Uterine smooth muscle cell (primary cell): Measurements from ENCODE around the gene PSORS1C1. TPM values are rescaled to one million over a fixed set of nuclear protein-coding genes. Genes with fewer than 3 reads are reported as not detected.

Experiments used
- total RNA-seq: library from RNA; depleted of rRNA; stranded (reverse); fragments of >200 nt; gene quantifications from 2 replicates; pipeline ENCODE4 v1.2.3, GENCODE V29; 2014

The PSORS1C1 gene, protein sequence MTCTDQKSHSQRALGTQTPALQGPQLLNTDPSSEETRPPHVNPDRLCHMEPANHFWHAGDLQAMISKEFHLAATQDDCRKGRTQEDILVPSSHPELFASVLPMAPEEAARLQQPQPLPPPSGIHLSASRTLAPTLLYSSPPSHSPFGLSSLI
- total RNA-seq = 1.00 and 1.2 TPM in 2 replicates

DNA sequence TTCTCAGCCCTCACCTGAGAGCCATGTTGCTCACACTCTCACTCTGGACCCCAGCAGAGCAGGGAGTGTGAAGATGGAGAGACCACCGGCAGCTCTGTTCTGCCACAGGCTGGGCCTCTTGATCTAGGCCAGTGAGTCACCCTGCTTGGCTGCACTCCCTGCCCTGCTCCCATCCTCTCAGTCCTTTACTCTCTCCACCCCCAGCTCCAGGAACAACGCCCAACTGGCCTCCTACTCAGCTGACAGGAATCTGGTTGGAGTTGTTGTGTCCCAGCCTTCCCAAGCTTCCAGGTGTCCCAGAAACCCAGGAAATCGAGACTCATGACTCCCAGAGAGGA, at the start of gene PSORS1C1:
PSORS1C1 (plus strand) TSS at position 260 of the 338 bp plus-strand sequence. CDS start 14,833 bp downstream, outside the sequence.

GRCh38 chr6:31112478-31112877, 2.1 kb upstream of the PSORS1C1 start, which contains the start of gene C6orf15:
Gene C6orf15 (minus strand): TSS chr6:31112575. CDS start chr6:31112555, 20 bp downstream.

DNA sequence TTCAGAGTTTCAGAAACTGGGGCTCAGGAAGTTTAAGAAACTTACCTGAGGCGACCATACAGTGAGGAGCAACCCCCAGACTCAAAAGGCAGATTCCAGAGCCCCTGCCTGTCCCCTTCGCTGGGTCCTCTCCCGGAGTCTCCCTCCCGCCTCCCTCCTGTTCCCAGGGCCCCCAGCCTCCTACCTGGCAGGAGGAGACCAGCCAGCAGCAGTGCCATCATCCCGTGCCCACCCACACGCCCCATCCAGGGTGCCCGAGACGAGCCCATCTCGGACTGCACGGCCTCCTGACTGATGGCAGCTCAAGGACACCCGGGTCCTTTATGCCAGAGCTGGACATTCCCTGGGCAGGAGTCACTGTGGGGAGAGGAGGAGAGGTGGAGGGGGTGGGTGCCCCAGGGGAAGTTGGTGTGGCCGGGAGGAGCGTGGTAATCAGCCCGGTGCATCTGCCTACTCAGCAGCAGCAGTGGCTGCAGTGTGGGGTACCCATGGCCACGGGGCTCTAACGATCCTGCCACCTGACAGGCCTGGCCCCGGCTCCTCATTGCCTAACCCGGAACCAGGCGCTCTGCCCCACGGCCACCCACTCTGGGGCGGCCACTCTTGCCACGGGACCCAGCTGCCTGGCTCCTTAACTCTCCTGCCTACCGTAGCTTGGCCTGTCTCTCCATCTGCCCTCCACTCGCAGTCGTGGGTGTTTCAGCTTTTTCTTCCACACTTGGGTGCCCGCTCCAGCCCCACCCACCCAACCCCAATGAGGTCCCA, 5.7 kb downstream of the PSORS1C1 start, which contains the start of gene CDSN:
CDSN (minus strand) TSS at position 296 of the 765 bp plus-strand sequence; CDS start at position 269, 27 bp downstream.

DNA sequence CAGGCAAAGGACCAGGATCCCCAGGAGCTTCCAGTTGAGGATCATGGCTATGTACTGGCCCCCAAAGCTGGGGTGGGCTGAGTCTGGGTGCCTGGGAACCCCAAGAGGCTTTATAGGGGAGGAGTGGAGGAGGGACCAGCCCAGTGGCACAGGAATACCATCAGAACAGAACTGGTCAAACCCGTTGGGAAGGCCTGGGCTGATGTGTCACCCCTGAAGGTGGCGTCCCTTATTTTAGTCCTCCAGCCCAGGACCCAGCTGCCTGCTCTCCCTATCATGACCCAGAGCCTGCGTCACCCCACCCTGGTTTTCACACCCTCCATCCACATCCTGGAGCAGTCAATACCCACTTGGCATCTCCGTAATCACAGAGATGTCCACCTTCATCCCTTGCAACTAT, 24.4 kb downstream of the PSORS1C1 start, which contains the start of gene PSORS1C2:
PSORS1C2 (minus strand) TSS at position 85 of the 400 bp plus-strand sequence; CDS start at position 45, 40 bp downstream.

GRCh38 chr6:31157513-31158139, 43.0 kb downstream of the PSORS1C1 start, which contains the start of gene CCHCR1:
Gene CCHCR1 (minus strand): TSS chr6:31157802. CDS start chr6:31157600, 202 bp downstream.

DNA sequence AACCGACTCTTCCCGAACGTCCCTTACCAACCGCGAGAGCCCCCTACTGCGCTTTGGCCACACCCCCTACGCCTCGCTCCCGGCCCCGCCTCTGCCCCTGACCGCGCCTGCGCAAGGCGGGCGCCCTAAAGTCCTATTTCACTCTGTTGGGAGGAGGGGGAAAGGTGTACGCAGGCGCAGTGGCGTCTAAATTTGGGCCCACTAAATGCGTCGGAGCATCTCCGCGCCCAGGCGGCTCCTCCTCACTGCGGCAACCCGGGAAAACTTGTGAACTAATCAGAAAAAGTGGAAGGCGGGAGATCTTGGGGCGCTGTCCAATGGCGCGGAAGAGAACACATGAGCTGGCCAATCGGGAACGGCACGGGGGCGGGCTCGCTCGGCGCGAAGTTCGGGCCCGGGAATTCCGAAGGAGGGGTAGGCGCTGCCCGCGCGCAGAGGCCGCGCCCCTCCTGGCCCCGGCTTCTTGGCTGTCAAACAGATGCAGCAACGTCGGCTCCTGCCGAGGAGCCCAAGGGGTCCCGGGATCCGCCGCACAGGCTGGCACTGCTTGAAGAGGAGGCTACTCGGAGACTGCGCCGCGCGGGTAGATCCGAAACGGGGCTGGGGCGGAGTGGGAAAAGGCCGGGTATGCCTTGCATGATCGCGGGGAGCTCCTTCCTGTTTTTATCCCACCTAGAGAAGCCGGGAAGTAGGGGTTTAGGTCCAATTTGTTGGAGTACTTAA, 43.7 kb downstream of the PSORS1C1 start, which contains the start of gene TCF19:
TCF19 (plus strand) TSS at position 450 of the 723 bp plus-strand sequence. CDS start 881 bp downstream, outside the sequence.

GRCh38 chr6:31170600-31170881, 55.9 kb downstream of the PSORS1C1 start, which contains the start of gene POU5F1:
Gene POU5F1 (minus strand): TSS chr6:31170682. CDS start chr6:31170620, 62 bp downstream.

Other genes starting within 250 kb of the PSORS1C1 start
- gene DDR1, start 230.3 kb upstream of the PSORS1C1 start, total RNA-seq = 8.6 and 22.4 TPM in 2 replicates
- gene GTF2H4, start 206.6 kb upstream of the PSORS1C1 start, total RNA-seq = 11.2 and 13.1 TPM in 2 replicates
- 21.4 and 21.5 TPM in 2 replicates for gene VARS2, start 200.6 kb upstream of the PSORS1C1 start, total RNA-seq
- not detected in 2 replicates for gene SFTA2, start 182.6 kb upstream of the PSORS1C1 start, total RNA-seq
- gene MUCL3, start 173.8 kb upstream of the PSORS1C1 start, total RNA-seq = not detected in 2 replicates
- not detected in 2 replicates for gene MUC21, start 131.1 kb upstream of the PSORS1C1 start, total RNA-seq
- gene MUC22, start 104.3 kb upstream of the PSORS1C1 start, total RNA-seq = not detected in 2 replicates
- gene C6orf15, start 2.2 kb upstream of the PSORS1C1 start, total RNA-seq = not detected in 2 replicates
- not detected in 2 replicates for gene CDSN, start 5.6 kb downstream of the PSORS1C1 start, total RNA-seq
- not detected in 2 replicates for gene PSORS1C2, start 24.3 kb downstream of the PSORS1C1 start, total RNA-seq
- gene CCHCR1, start 43.0 kb downstream of the PSORS1C1 start, total RNA-seq = 25.6 and 36.6 TPM in 2 replicates
- gene TCF19, start 43.8 kb downstream of the PSORS1C1 start, total RNA-seq = 11.7 and 43.2 TPM in 2 replicates
- not detected in 2 replicates for gene POU5F1, start 55.9 kb downstream of the PSORS1C1 start, total RNA-seq
- 124 and 376 TPM in 2 replicates for gene HLA-C, start 157.3 kb downstream of the PSORS1C1 start, total RNA-seq
- 158 and 176 TPM in 2 replicates for gene HLA-B, start 242.4 kb downstream of the PSORS1C1 start, total RNA-seq